K562 (cell line): ENCODE measurements around the gene EFHD2. TPM values are rescaled to one million over a fixed set of nuclear protein-coding genes. Genes with fewer than 3 reads are reported as not detected.
A peak's percentile ranks its signal among the peaks of the same experiment; 100 is the strongest.

Experiments
- EGR1 ChIP-seq: fragments of 450-650 bp; conservative IDR thresholded peaks from 2 replicates; pipeline ENCODE4 v1.6.1; 2017; ENCODE audit warnings: mild to moderate bottlenecking
- GATAD2B ChIP-seq: fragments of 450-650 bp; IDR thresholded peaks from 2 replicates; pipeline ENCODE4 v1.6.1; 2017; ENCODE audit warnings: mild to moderate bottlenecking, borderline replicate concordance
- MTA1 ChIP-seq: fragments of 450-650 bp; IDR thresholded peaks from 2 replicates; pipeline ENCODE4 v1.6.1; 2017; ENCODE audit warnings: borderline replicate concordance
- POLR2A ChIP-seq: fragments of 450-650 bp; conservative IDR thresholded peaks from 2 replicates; pipeline ENCODE4 v1.6.1; 2016
- TBP ChIP-seq: optimal IDR thresholded peaks from 2 replicates; pipeline ENCODE3; 2011; ENCODE audit warnings: low read depth, low read length, improper control_type of control experiment
- polyA plus RNA-seq, 8 experiments: library from polyadenylated mRNA; depleted of rRNA in 4 of 8; stranded (reverse) in 5 of 8; unstranded in 3 of 8; fragments of >200 nt; fragmentation: Nextera tagmentation in 2 of 8; fragmentation: Illumina TruSeq in 1 of 8; extraction: Ambion mirVana in 2 of 8; extraction: Trizol in 1 of 8; gene quantifications; 2 replicates each; pipeline versions ENCODE4 v1.2.1 to v1.2.3, GENCODE V29; 2011 to 2014; ENCODE audit warnings: inconsistent platforms in 1 of 8, missing spikeins in 1 of 8
- total RNA-seq, 7 experiments: library from RNA; depleted of rRNA in 6 of 7; stranded (reverse); fragments of >200 nt in 6 of 7; fragmentation: Illumina TruSeq in 2 of 7; extraction: Trizol in 2 of 7; gene quantifications; 2 replicates each; pipeline versions ENCODE4 v1.2.1 to v1.2.3, GENCODE V29; 2011 to 2021; ENCODE audit warnings: low replicate concordance in 1 of 7
- TF ChIP-seq, protein P1 (sequence below): fragments of 250-450 bp; sonication (Bioruptor Pico); IDR thresholded peaks from 2 replicates; pipeline ENCODE4 v1.4.0; 2020; ENCODE audit warnings: mild to moderate bottlenecking
- TF ChIP-seq, protein P2 (sequence below): fragments of 450-650 bp; IDR thresholded peaks from 2 replicates; pipeline ENCODE4 v1.6.1; 2017; ENCODE audit warnings: antibody characterized with exemption
- TF ChIP-seq, protein P3 (sequence below): fragments of 250-450 bp; sonication (Bioruptor Pico); IDR thresholded peaks from 2 replicates; pipeline ENCODE4 v1.5.1; 2021; ENCODE audit warnings: mild to moderate bottlenecking
- TF ChIP-seq, protein P4 (sequence below), 3 experiments: fragments of 200-800 bp in 1 of 3; sonication (Bioruptor generic) in 1 of 3; sonication (generic) in 1 of 3; formaldehyde crosslinking in 1 of 3; IDR thresholded peaks; 2 replicates each; pipeline versions ENCODE4 v1.6.1 to v1.8.0; 2016 to 2022; ENCODE audit warnings: mild to moderate bottlenecking in 2 of 3, missing compliant biosample characterization in 2 of 3, missing genetic modification characterization in 2 of 3, missing genetic modification reagents in 1 of 3
- TF ChIP-seq, protein P5 (sequence below), 3 experiments: fragments of 200-800 bp in 1 of 3; fragments of 250-450 bp in 1 of 3; fragments of 450-650 bp in 1 of 3; sonication (Bioruptor Pico) in 1 of 3; sonication (Bioruptor generic) in 1 of 3; formaldehyde crosslinking in 1 of 3; IDR thresholded peaks; 2 replicates each; pipeline versions ENCODE4 v1.6.1 to v1.8.0; 2016 to 2022; ENCODE audit warnings: mild to moderate bottlenecking in 2 of 3, missing genetic modification characterization in 2 of 3, missing compliant biosample characterization in 1 of 3, moderate library complexity in 1 of 3
- TF ChIP-seq, protein P6 (sequence below): fragments of 450-650 bp; IDR thresholded peaks from 2 replicates; pipeline ENCODE4 v1.6.1; 2014; ENCODE audit warnings: low read depth, mild to moderate bottlenecking, moderate library complexity, borderline replicate concordance
- TF ChIP-seq, protein P7 (sequence below): fragments of 450-650 bp; formaldehyde crosslinking; IDR thresholded peaks from 2 replicates; pipeline ENCODE4 v1.4.0; 2020; ENCODE audit warnings: mild to moderate bottlenecking, moderate library complexity

Gene EFHD2
- total and polyA plus RNA-seq, 9 of the 15 experiments (the other 6 are each of a cell fraction or from before 2014, with no cell fraction given), result 1.7 to 73.5 (median 25.2) TPM

DNA sequence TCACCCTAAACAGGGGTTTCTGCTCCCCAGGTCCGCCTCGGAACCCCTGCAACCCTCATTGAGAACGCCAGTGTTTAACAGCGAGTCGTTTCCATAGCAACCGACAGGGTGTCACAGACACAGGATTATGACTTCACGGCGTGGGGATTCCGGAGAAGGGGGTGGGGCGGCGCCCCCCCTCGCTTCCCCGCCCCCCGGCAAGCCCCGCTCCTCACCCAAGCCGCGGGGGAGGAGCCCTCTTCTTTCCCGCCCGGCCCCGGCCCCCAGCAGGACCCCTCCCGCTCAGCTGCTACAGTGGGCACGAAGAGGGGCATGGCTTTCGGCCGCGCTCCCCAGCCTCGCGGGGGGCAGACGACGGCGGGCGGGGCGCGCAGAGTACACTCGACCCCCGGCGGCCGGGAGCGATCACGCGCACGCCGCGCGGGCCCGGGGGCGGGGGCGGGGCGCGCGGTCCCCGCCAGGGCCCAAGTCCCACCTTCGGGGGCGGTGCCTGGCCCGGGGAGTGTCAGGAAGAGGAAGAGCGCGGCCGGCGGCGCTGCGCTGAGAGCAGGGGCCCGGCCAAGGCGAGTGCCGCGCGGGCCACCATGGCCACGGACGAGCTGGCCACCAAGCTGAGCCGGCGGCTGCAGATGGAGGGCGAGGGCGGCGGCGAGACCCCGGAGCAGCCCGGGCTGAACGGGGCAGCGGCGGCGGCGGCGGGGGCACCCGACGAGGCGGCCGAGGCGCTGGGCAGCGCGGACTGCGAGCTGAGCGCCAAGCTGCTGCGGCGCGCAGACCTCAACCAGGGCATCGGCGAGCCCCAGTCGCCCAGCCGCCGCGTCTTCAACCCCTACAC lies at the start of gene EFHD2 (continued):
- TF ChIP-seq, protein P1, sequence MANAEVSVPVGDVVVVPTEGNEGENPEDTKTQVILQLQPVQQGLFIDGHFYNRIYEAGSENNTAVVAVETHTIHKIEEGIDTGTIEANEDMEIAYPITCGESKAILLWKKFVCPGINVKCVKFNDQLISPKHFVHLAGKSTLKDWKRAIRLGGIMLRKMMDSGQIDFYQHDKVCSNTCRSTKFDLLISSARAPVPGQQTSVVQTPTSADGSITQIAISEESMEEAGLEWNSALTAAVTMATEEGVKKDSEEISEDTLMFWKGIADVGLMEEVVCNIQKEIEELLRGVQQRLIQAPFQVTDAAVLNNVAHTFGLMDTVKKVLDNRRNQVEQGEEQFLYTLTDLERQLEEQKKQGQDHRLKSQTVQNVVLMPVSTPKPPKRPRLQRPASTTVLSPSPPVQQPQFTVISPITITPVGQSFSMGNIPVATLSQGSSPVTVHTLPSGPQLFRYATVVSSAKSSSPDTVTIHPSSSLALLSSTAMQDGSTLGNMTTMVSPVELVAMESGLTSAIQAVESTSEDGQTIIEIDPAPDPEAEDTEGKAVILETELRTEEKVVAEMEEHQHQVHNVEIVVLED (CRISPR knock-in tag), result peak; percentile 52; the same call in 1 of the 2 replicates
- TF ChIP-seq GATAD2B, result peak; percentile 98
- TF ChIP-seq, protein P2, sequence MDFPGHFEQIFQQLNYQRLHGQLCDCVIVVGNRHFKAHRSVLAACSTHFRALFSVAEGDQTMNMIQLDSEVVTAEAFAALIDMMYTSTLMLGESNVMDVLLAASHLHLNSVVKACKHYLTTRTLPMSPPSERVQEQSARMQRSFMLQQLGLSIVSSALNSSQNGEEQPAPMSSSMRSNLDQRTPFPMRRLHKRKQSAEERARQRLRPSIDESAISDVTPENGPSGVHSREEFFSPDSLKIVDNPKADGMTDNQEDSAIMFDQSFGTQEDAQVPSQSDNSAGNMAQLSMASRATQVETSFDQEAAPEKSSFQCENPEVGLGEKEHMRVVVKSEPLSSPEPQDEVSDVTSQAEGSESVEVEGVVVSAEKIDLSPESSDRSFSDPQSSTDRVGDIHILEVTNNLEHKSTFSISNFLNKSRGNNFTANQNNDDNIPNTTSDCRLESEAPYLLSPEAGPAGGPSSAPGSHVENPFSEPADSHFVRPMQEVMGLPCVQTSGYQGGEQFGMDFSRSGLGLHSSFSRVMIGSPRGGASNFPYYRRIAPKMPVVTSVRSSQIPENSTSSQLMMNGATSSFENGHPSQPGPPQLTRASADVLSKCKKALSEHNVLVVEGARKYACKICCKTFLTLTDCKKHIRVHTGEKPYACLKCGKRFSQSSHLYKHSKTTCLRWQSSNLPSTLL, result no peak
- peak; percentile 62 for TF ChIP-seq POLR2A
- TF ChIP-seq EGR1, result peak; percentile 56
- TF ChIP-seq, protein P3, sequence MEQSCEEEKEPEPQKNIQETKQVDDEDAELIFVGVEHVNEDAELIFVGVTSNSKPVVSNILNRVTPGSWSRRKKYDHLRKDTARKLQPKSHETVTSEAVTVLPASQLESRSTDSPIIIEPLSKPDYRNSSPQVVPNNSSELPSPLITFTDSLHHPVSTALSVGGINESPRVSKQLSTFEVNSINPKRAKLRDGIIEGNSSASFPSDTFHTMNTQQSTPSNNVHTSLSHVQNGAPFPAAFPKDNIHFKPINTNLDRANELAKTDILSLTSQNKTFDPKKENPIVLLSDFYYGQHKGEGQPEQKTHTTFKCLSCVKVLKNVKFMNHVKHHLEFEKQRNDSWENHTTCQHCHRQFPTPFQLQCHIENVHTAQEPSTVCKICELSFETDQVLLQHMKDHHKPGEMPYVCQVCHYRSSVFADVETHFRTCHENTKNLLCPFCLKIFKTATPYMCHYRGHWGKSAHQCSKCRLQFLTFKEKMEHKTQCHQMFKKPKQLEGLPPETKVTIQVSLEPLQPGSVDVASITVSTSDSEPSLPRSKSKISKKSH (CRISPR knock-in tag), result no peak
- TF ChIP-seq, protein P4, sequence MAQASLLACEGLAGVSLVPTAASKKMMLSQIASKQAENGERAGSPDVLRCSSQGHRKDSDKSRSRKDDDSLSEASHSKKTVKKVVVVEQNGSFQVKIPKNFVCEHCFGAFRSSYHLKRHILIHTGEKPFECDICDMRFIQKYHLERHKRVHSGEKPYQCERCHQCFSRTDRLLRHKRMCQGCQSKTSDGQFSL (CRISPR knock-in tag; IDR thresholded peaks at IDR 0.05), result peak; percentile 57; the same call in 1 of the 2 replicates
- TF ChIP-seq, protein P4 (tag; IDR thresholded peaks at IDR 0.05), result peak in 1 of 2 experiments; percentile 85; a peak in 2 of 4 replicates
- TF ChIP-seq, protein P5, sequence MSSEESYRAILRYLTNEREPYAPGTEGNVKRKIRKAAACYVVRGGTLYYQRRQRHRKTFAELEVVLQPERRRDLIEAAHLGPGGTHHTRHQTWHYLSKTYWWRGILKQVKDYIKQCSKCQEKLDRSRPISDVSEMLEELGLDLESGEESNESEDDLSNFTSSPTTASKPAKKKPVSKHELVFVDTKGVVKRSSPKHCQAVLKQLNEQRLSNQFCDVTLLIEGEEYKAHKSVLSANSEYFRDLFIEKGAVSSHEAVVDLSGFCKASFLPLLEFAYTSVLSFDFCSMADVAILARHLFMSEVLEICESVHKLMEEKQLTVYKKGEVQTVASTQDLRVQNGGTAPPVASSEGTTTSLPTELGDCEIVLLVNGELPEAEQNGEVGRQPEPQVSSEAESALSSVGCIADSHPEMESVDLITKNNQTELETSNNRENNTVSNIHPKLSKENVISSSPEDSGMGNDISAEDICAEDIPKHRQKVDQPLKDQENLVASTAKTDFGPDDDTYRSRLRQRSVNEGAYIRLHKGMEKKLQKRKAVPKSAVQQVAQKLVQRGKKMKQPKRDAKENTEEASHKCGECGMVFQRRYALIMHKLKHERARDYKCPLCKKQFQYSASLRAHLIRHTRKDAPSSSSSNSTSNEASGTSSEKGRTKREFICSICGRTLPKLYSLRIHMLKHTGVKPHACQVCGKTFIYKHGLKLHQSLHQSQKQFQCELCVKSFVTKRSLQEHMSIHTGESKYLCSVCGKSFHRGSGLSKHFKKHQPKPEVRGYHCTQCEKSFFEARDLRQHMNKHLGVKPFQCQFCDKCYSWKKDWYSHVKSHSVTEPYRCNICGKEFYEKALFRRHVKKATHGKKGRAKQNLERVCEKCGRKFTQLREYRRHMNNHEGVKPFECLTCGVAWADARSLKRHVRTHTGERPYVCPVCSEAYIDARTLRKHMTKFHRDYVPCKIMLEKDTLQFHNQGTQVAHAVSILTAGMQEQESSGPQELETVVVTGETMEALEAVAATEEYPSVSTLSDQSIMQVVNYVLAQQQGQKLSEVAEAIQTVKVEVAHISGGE (CRISPR knock-in tag; IDR thresholded peaks at IDR 0.05), result no peak; a peak in 1 of 6 replicates
- TF ChIP-seq, protein P6, sequence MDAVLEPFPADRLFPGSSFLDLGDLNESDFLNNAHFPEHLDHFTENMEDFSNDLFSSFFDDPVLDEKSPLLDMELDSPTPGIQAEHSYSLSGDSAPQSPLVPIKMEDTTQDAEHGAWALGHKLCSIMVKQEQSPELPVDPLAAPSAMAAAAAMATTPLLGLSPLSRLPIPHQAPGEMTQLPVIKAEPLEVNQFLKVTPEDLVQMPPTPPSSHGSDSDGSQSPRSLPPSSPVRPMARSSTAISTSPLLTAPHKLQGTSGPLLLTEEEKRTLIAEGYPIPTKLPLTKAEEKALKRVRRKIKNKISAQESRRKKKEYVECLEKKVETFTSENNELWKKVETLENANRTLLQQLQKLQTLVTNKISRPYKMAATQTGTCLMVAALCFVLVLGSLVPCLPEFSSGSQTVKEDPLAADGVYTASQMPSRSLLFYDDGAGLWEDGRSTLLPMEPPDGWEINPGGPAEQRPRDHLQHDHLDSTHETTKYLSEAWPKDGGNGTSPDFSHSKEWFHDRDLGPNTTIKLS, result peak; percentile 42
- TF ChIP-seq, protein P7, sequence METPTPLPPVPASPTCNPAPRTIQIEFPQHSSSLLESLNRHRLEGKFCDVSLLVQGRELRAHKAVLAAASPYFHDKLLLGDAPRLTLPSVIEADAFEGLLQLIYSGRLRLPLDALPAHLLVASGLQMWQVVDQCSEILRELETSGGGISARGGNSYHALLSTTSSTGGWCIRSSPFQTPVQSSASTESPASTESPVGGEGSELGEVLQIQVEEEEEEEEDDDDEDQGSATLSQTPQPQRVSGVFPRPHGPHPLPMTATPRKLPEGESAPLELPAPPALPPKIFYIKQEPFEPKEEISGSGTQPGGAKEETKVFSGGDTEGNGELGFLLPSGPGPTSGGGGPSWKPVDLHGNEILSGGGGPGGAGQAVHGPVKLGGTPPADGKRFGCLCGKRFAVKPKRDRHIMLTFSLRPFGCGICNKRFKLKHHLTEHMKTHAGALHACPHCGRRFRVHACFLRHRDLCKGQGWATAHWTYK (CRISPR knock-in tag), result peak; percentile 96
- 0 out of 2 replicates have a peak, but pooled peaks have one; percentile 49 for TF ChIP-seq MTA1
- TF ChIP-seq TBP, result peak; percentile 64
